ENCODE measurements around the gene HOXC10. TPM values are rescaled to one million over a fixed set of nuclear protein-coding genes. Genes with fewer than 3 reads are reported as not detected.

The HOXC10 gene
- total RNA-seq, 6 experiments from 2014 or later: 0.33 to 1.4 (median 1.3) TPM; not detected in 1

GRCh38 chr12:53956251-53956887 lies 28.6 kb upstream of the HOXC10 start:
- no peak overlapping the region for H3K27ac Mint-ChIP-seq
- H3K27me3 Mint-ChIP-seq (ENCODE audit: insufficient read depth): peaks cover 65% of the 10 kb centered on the region
- H3K9me3 Mint-ChIP-seq: no peaks in the 10 kb centered on the region
- no peak for DNase-seq
- TF ChIP-seq, protein P1, sequence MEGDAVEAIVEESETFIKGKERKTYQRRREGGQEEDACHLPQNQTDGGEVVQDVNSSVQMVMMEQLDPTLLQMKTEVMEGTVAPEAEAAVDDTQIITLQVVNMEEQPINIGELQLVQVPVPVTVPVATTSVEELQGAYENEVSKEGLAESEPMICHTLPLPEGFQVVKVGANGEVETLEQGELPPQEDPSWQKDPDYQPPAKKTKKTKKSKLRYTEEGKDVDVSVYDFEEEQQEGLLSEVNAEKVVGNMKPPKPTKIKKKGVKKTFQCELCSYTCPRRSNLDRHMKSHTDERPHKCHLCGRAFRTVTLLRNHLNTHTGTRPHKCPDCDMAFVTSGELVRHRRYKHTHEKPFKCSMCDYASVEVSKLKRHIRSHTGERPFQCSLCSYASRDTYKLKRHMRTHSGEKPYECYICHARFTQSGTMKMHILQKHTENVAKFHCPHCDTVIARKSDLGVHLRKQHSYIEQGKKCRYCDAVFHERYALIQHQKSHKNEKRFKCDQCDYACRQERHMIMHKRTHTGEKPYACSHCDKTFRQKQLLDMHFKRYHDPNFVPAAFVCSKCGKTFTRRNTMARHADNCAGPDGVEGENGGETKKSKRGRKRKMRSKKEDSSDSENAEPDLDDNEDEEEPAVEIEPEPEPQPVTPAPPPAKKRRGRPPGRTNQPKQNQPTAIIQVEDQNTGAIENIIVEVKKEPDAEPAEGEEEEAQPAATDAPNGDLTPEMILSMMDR (IDR thresholded peaks at IDR 0.05): no peak
- H3K4me1 Mint-ChIP-seq (ENCODE audit: low read depth): peaks cover 6% of the 10 kb centered on the region
- H3K36me3 Mint-ChIP-seq (ENCODE audit: low read depth): 0 out of 2 replicates have a peak, but pooled peaks cover 5% of the 10 kb centered on the region
- H3K4me3 Mint-ChIP-seq: no peak overlapping the region

DNA sequence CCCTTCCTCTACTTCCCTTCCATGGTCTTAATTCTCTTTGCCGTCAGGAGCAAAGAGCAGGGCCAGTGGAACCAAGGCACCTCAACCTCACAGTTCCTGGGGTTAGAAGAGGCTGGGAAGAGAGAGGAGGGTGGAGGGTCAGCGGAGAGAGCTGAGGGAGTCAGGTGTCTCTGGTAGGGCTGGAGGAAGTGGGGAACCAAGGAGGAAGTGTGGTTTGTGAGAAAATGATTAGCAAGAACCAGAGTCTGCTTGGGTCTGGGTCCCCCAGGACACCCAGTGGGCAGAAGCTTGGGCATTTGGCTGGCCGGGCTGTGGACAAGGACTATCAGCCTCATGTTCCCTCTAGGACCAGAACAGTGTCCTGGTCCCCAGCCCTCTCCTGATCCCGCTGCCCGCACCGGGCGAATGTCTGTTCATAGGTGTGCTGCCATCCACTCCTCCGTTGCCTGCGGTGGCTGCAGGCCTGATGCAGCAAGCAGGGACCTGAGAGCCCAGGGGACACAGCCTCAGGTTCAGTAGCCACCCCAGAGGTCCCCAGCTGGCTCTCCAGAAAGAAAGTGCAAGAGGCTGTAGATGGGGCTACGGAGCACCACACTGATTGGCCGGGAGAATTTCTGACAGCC lies 27.9 kb upstream of the HOXC10 start:
- peaks cover 62% of the 10 kb centered on the region for H3K27me3 Mint-ChIP-seq (ENCODE audit: insufficient read depth)
- no peaks in the 10 kb centered on the region for H3K9me3 Mint-ChIP-seq
- no peak for DNase-seq

DNA sequence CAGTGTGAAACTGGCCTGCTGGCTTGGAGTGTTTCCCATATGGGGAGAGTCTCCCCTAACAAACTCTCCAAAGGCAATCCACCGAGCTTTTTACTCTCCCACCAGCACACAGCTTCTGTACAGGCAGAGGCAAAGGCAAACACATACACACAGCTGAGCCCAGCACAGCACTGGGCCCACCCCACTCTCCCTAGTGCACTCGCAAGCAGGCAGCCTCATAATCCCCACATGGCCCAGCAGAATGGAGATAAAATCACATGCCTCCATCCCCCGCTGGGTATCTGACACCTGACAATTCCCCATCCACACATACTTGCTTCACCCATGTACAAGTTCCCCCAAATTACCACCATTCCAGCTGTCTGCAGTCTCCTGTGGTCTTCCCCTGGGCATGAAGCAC lies 26.8 kb upstream of the HOXC10 start:
- Mint-ChIP-seq H3K4me3 (no peak overlapping the region), H3K4me1 (ENCODE audit: low read depth) (peaks cover 5% of the 10 kb centered on the region), H3K9me3 (no peaks in the 10 kb centered on the region), H3K36me3 (ENCODE audit: low read depth) (0 out of 2 replicates have a peak, but pooled peaks cover 5% of the 10 kb centered on the region), H3K27me3 (ENCODE audit: insufficient read depth) (peaks cover 63% of the 10 kb centered on the region), H3K27ac (no peak overlapping the region)
- DNase-seq: no peak
- TF ChIP-seq, protein P1 (IDR thresholded peaks at IDR 0.05): no peak

More for the DNA sequence above, 27.9 kb upstream of the HOXC10 start:
- Mint-ChIP-seq H3K4me3 (no peak overlapping the region), H3K27ac (no peak overlapping the region), H3K36me3 (ENCODE audit: low read depth) (0 out of 2 replicates have a peak, but pooled peaks cover 5% of the 10 kb centered on the region), H3K4me1 (ENCODE audit: low read depth) (peaks cover 6% of the 10 kb centered on the region)
- TF ChIP-seq, protein P1 (IDR thresholded peaks at IDR 0.05): no peak

DNA sequence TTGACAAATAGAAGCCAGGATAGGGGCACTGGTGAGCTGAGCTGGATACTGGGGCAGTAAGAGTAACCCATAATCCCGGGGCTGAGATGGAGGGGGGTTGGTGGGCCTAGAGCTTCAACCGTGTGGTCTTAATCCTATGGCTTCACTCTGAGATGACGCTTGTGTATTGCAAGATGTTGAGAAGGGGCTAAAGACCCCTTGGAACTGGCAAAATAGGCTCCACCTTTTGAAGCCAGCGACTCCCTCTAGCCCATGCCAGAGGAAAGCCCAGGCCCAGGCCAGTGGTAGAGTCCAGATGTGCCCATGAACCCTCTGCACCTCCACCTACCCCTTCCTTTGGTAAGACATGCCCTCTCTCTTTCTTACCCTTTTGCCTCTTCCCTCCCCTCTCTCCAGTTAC lies 25.6 kb upstream of the HOXC10 start:
- TF ChIP-seq, protein P1 (IDR thresholded peaks at IDR 0.05): no peak
- no peak for DNase-seq
- Mint-ChIP-seq H3K27ac (no peak overlapping the region), H3K27me3 (ENCODE audit: insufficient read depth) (peaks cover 62% of the 10 kb centered on the region), H3K4me3 (no peak overlapping the region), H3K4me1 (ENCODE audit: low read depth) (peaks cover 6% of the 10 kb centered on the region; the same call in 1 of the 2 replicates), H3K36me3 (ENCODE audit: low read depth) (0 out of 2 replicates have a peak, but pooled peaks cover 5% of the 10 kb centered on the region), H3K9me3 (no peaks in the 10 kb centered on the region)

- Mint-ChIP-seq H3K4me3 (no peak overlapping the region), H3K4me1 (ENCODE audit: low read depth) (peaks cover 14% of the 10 kb centered on the region)
Measured at GRCh38 chr12:53960187-53961024, 24.5 kb upstream of the HOXC10 start.

More at GRCh38 chr12:53960187-53961024, 24.5 kb upstream of the HOXC10 start:
- peaks cover 60% of the 10 kb centered on the region for H3K27me3 Mint-ChIP-seq (ENCODE audit: insufficient read depth)
- no peaks in the 10 kb centered on the region for H3K9me3 Mint-ChIP-seq
- H3K27ac Mint-ChIP-seq: no peak overlapping the region
- H3K36me3 Mint-ChIP-seq (ENCODE audit: low read depth): 0 out of 2 replicates have a peak, but pooled peaks cover 5% of the 10 kb centered on the region
- DNase-seq: no peak
- TF ChIP-seq, protein P1 (IDR thresholded peaks at IDR 0.05): no peak

Data from HFFc6 (cell line).